ENCODE results near the gene SMIM41.

DNA sequence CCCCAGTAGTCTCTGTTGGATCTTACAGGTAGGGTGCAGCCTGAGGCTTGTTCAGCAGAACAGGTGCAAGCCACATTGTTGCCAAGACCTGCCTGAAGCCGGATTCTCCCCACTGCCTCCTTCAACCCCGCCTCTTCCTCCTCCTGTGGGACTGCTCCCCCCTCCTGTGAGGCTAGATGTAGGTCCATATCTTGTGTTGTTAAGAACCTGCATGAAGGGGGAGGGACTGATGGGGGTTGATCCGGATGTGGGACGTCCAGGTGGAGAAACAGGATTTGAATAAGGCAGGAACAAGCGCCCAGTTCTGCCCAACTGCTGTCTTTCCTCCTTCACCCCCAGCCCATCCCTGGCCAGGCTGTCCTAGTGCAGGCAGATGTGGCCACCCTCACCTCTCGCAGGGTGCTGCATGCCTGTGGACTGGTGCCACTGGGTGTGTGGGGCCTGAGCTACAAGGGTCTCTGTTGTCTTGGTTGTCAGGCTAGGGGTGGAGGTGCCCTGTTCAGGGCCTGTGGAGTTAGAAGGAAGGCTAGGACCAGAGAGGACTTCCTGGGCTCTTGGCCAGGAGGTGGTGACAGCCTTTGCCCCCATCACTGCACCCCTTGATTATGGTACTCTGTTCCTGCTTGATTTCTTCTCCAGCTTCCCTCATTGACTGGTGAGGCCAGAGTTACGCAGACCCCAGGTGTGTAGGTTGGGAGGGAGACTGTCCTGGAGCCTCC lies 26.9 kb upstream of the SMIM41 start:
- TF ChIP-seq, protein P1, sequence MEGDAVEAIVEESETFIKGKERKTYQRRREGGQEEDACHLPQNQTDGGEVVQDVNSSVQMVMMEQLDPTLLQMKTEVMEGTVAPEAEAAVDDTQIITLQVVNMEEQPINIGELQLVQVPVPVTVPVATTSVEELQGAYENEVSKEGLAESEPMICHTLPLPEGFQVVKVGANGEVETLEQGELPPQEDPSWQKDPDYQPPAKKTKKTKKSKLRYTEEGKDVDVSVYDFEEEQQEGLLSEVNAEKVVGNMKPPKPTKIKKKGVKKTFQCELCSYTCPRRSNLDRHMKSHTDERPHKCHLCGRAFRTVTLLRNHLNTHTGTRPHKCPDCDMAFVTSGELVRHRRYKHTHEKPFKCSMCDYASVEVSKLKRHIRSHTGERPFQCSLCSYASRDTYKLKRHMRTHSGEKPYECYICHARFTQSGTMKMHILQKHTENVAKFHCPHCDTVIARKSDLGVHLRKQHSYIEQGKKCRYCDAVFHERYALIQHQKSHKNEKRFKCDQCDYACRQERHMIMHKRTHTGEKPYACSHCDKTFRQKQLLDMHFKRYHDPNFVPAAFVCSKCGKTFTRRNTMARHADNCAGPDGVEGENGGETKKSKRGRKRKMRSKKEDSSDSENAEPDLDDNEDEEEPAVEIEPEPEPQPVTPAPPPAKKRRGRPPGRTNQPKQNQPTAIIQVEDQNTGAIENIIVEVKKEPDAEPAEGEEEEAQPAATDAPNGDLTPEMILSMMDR (IDR thresholded peaks at IDR 0.05 in 4 of 5, conservative IDR thresholded peaks at IDR 0.05 in 1 of 5): no peak
- TF ChIP-seq POLR2A (IDR thresholded peaks at IDR 0.05): peak in 1 of 2 donors; percentile 4
